KMS-11 (cell line): Measurements from ENCODE around the gene SKP1.
A peak's percentile ranks its signal among the peaks of the same experiment; 100 is the strongest.

Experiments used
- H2AFZ ChIP-seq: fragments of 200-600 bp; sonication (generic); 2 replicates; pipeline ENCODE4 v1.6.1; 2016; ENCODE audit warnings: antibody characterized with exemption, mixed run types, low read depth
- H3K27ac ChIP-seq: fragments of 200-600 bp; sonication (generic); 2 replicates; pipeline ENCODE4 v1.6.1; 2016; ENCODE audit warnings: mild to moderate bottlenecking, mixed run types
- H3K27me3 ChIP-seq: fragments of 200-600 bp; sonication (generic); 2 replicates; pipeline ENCODE4 v1.6.1; 2017; ENCODE audit warnings: mild to moderate bottlenecking, low read depth, mixed run types, moderate library complexity; ENCODE audit not compliant: insufficient read depth
- H3K36me3 ChIP-seq: fragments of 200-600 bp; sonication (generic); 2 replicates; pipeline ENCODE4 v1.6.1; 2017; ENCODE audit warnings: mild to moderate bottlenecking, mixed run types; ENCODE audit not compliant: insufficient read depth
- H3K4me1 ChIP-seq: fragments of 200-600 bp; sonication (generic); 2 replicates; pipeline ENCODE4 v1.6.1; 2016; ENCODE audit warnings: mild to moderate bottlenecking, low read depth, mixed run types; ENCODE audit not compliant: poor library complexity, severe bottlenecking
- H3K4me2 ChIP-seq: fragments of 200-600 bp; sonication (generic); 2 replicates; pipeline ENCODE4 v1.7.0; 2016; ENCODE audit warnings: mild to moderate bottlenecking, mixed run types
- H3K4me3 ChIP-seq: fragments of 200-600 bp; sonication (generic); IDR thresholded peaks from 2 replicates; pipeline ENCODE4 v1.6.1; 2017; ENCODE audit warnings: low read depth, low read length, mixed read lengths; ENCODE audit not compliant: insufficient read depth
- H3K79me2 ChIP-seq: fragments of 200-600 bp; sonication (generic); 2 replicates; pipeline ENCODE4 v1.6.1; 2016; ENCODE audit warnings: low read depth, mixed run types; ENCODE audit not compliant: insufficient read depth
- H3K9ac ChIP-seq: fragments of 200-600 bp; sonication (generic); 2 replicates; pipeline ENCODE4 v1.6.1; 2016; ENCODE audit warnings: mild to moderate bottlenecking, mixed run types
- H4K20me1 ChIP-seq: fragments of 200-600 bp; sonication (generic); 2 replicates; pipeline ENCODE4 v1.6.1; 2016; ENCODE audit warnings: mild to moderate bottlenecking, mixed run types; ENCODE audit not compliant: insufficient read depth
- CTCF ChIP-seq: fragments of 200-600 bp; sonication (generic); conservative IDR thresholded peaks from 2 replicates; pipeline ENCODE4 v1.6.1; 2017; ENCODE audit warnings: low read depth, mild to moderate bottlenecking, antibody characterized with exemption, low read length, moderate library complexity, mixed read lengths

SKP1 gene

GRCh38 chr5:134195666-134196065 lies 18.9 kb upstream of the SKP1 start:
- no peaks in the 10 kb centered on the region for H3K79me2 ChIP-seq
- no peaks in the 10 kb centered on the region; the same call in 1 of the 2 replicates for H3K36me3 ChIP-seq

GRCh38 chr5:134189031-134189430 lies 12.3 kb upstream of the SKP1 start:
- Histone ChIP-seq H2AFZ (no peak overlapping the region), H3K36me3 (no peaks in the 10 kb centered on the region), H3K79me2 (no peaks in the 10 kb centered on the region), H3K4me1 (no peaks in the 10 kb centered on the region), H3K27ac (no peak overlapping the region), H4K20me1 (no peaks in the 10 kb centered on the region), H3K27me3 (no peaks in the 10 kb centered on the region), H3K4me3 (no peak overlapping the region), H3K9ac (no peak overlapping the region), H3K4me2 (no peak overlapping the region)
- TF ChIP-seq CTCF: no peak

More at GRCh38 chr5:134195666-134196065, 18.9 kb upstream of the SKP1 start:
- Histone ChIP-seq H3K4me1 (no peaks in the 10 kb centered on the region), H3K27ac (no peak overlapping the region), H3K9ac (no peak overlapping the region), H4K20me1 (no peaks in the 10 kb centered on the region), H3K27me3 (no peaks in the 10 kb centered on the region), H3K4me3 (no peak overlapping the region), H3K4me2 (no peak overlapping the region), H2AFZ (no peak overlapping the region)
- TF ChIP-seq CTCF: no peak

GRCh38 chr5:134188092-134188491 lies 11.3 kb upstream of the SKP1 start:
- no peaks in the 10 kb centered on the region for H3K36me3 ChIP-seq
- H3K4me1 ChIP-seq: no peaks in the 10 kb centered on the region
- TF ChIP-seq CTCF: no peak
- no peak overlapping the region for H3K27ac ChIP-seq
- no peak overlapping the region for H3K4me3 ChIP-seq
- H3K79me2 ChIP-seq: no peaks in the 10 kb centered on the region
- H3K27me3 ChIP-seq: no peaks in the 10 kb centered on the region
- H2AFZ ChIP-seq: no peak overlapping the region
- H4K20me1 ChIP-seq: no peaks in the 10 kb centered on the region
- H3K9ac ChIP-seq: no peak overlapping the region
- H3K4me2 ChIP-seq: no peak overlapping the region

- Histone ChIP-seq H3K27ac (no peak overlapping the region), H3K4me1 (peaks cover 10% of the 10 kb centered on the region), H2AFZ (no peak overlapping the region), H3K4me2 (no peak overlapping the region), H3K36me3 (no peaks in the 10 kb centered on the region), H3K79me2 (no peaks in the 10 kb centered on the region), H3K4me3 (no peak overlapping the region), H4K20me1 (no peaks in the 10 kb centered on the region), H3K27me3 (no peaks in the 10 kb centered on the region), H3K9ac (no peak overlapping the region)
- TF ChIP-seq CTCF: peak; percentile 85
Measured at GRCh38 chr5:134184155-134185135, 7.7 kb upstream of the SKP1 start.
